Measurements from ENCODE around the gene ICE1.

The ICE1 gene

GRCh38 chr5:5414999-5415398 lies 7.5 kb upstream of the ICE1 start:
- in situ Hi-C loops (cut with MboI; ENCODE audit: low pct_unique_long_range_greater_than_20kb, low sequenced_read_pairs, unreplicated experiment) = loop anchor here (25.0 kb wide), 1 partner anchor 278 kb away; the partner anchor contains the start of gene ADAMTS16
- no peak for DNase-seq (ENCODE audit: low spot score)
- no peak for TF ChIP-seq CTCF (IDR thresholded peaks at IDR 0.05; ENCODE audit: extremely low read depth, insufficient read depth, missing control alignments)

- in situ Hi-C loops (cut with MboI; ENCODE audit: low pct_unique_long_range_greater_than_20kb, low sequenced_read_pairs, unreplicated experiment) = loop anchor here (25.0 kb wide), 1 partner anchor 279 kb away; the partner anchor contains the start of gene ADAMTS16
- TF ChIP-seq CTCF (IDR thresholded peaks at IDR 0.05; ENCODE audit: extremely low read depth, insufficient read depth, missing control alignments) = no peak
- DNase-seq (ENCODE audit: low spot score) = no peak
Measured at GRCh38 chr5:5416733-5417132, 5.7 kb upstream of the ICE1 start.

GRCh38 chr5:5418006-5418405 lies 4.5 kb upstream of the ICE1 start:
- TF ChIP-seq CTCF (IDR thresholded peaks at IDR 0.05; ENCODE audit: extremely low read depth, insufficient read depth, missing control alignments) = no peak
- in situ Hi-C loops (cut with MboI; ENCODE audit: low pct_unique_long_range_greater_than_20kb, low sequenced_read_pairs, unreplicated experiment) = loop anchor here (25.0 kb wide), 1 partner anchor 281 kb away; the partner anchor contains the start of gene ADAMTS16
- DNase-seq (ENCODE audit: low spot score) = no peak

- DNase-seq (ENCODE audit: low spot score) = no peak
- in situ Hi-C loops (cut with MboI; ENCODE audit: low pct_unique_long_range_greater_than_20kb, low sequenced_read_pairs, unreplicated experiment) = loop anchor here (25.0 kb wide), 1 partner anchor 281 kb away; the partner anchor contains the start of gene ADAMTS16
- no peak for TF ChIP-seq CTCF (IDR thresholded peaks at IDR 0.05; ENCODE audit: extremely low read depth, insufficient read depth, missing control alignments)
Measured at GRCh38 chr5:5418764-5419163, 3.7 kb upstream of the ICE1 start.

- in situ Hi-C loops (cut with MboI; ENCODE audit: low pct_unique_long_range_greater_than_20kb, low sequenced_read_pairs, unreplicated experiment) = loop anchor here (25.0 kb wide), 1 partner anchor 282 kb away; the partner anchor contains the start of gene ADAMTS16
- TF ChIP-seq CTCF (IDR thresholded peaks at IDR 0.05; ENCODE audit: extremely low read depth, insufficient read depth, missing control alignments) = peak; percentile 70
- DNase-seq (ENCODE audit: low spot score) = no peak
Measured at GRCh38 chr5:5419291-5420210, 2.9 kb upstream of the ICE1 start.

- TF ChIP-seq CTCF (IDR thresholded peaks at IDR 0.05; ENCODE audit: extremely low read depth, insufficient read depth, missing control alignments) = no peak
- DNase-seq (ENCODE audit: low spot score) = no peak
- in situ Hi-C loops (cut with MboI; ENCODE audit: low pct_unique_long_range_greater_than_20kb, low sequenced_read_pairs, unreplicated experiment) = loop anchor here (25.0 kb wide), 1 partner anchor 283 kb away; the partner anchor contains the start of gene ADAMTS16
Measured at GRCh38 chr5:5420251-5420650, 2.2 kb upstream of the ICE1 start.
